ENCODE data around the gene PPIP5K2. TPM values are rescaled to one million over a fixed set of nuclear protein-coding genes. Genes with fewer than 3 reads are reported as not detected.
A peak's percentile ranks its signal among the peaks of the same experiment; 100 is the strongest.

PPIP5K2 gene
- total RNA-seq, 1 donor: 104 TPM

GRCh38 chr5:103148213-103148612 is 28.1 kb downstream of the PPIP5K2 start:
- no peak for TF ChIP-seq CTCF (IDR thresholded peaks at IDR 0.05; ENCODE audit: insufficient read depth, low read depth, low read length)
- DNase-seq (ENCODE audit: low read depth): no peak
- no peak overlapping the region for H3K4me3 ChIP-seq (ENCODE audit: low read depth, low read length)

- TF ChIP-seq CTCF (IDR thresholded peaks at IDR 0.05; ENCODE audit: insufficient read depth, low read depth, low read length): no peak
- no peak overlapping the region for H3K4me3 ChIP-seq (ENCODE audit: low read depth, low read length)
- DNase-seq (ENCODE audit: low read depth): no peak
These were observed 31.1 kb downstream of the PPIP5K2 start for GRCh38 chr5:103151156-103151555.

GRCh38 chr5:103166706-103167105 is 46.6 kb downstream of the PPIP5K2 start:
- no peak for TF ChIP-seq CTCF (IDR thresholded peaks at IDR 0.05; ENCODE audit: insufficient read depth, low read depth, low read length)
- no peak overlapping the region for H3K4me3 ChIP-seq (ENCODE audit: low read depth, low read length)
- DNase-seq (ENCODE audit: low read depth): no peak

GRCh38 chr5:103174147-103174546 is 54.0 kb downstream of the PPIP5K2 start:
- no peak overlapping the region for H3K4me3 ChIP-seq (ENCODE audit: low read depth, low read length)
- DNase-seq (ENCODE audit: low read depth): peak; percentile 5
- TF ChIP-seq CTCF (IDR thresholded peaks at IDR 0.05; ENCODE audit: insufficient read depth, low read depth, low read length): no peak

- peak; percentile 8 for DNase-seq (ENCODE audit: low read depth)
- H3K4me3 ChIP-seq (ENCODE audit: low read depth, low read length): no peak overlapping the region
- TF ChIP-seq CTCF (IDR thresholded peaks at IDR 0.05; ENCODE audit: insufficient read depth, low read depth, low read length): no peak
These were observed 57.4 kb downstream of the PPIP5K2 start for GRCh38 chr5:103177543-103177942.

GRCh38 chr5:103178167-103178566 is 58.1 kb downstream of the PPIP5K2 start:
- H3K4me3 ChIP-seq (ENCODE audit: low read depth, low read length): no peak overlapping the region
- no peak for TF ChIP-seq CTCF (IDR thresholded peaks at IDR 0.05; ENCODE audit: insufficient read depth, low read depth, low read length)
- no peak for DNase-seq (ENCODE audit: low read depth)

- TF ChIP-seq CTCF (IDR thresholded peaks at IDR 0.05; ENCODE audit: insufficient read depth, low read depth, low read length): no peak
These were observed 66.1 kb downstream of the PPIP5K2 start for GRCh38 chr5:103186152-103186551.

More at GRCh38 chr5:103186152-103186551, 66.1 kb downstream of the PPIP5K2 start:
- DNase-seq (ENCODE audit: low read depth): no peak
- no peak overlapping the region for H3K4me3 ChIP-seq (ENCODE audit: low read depth, low read length)

Measured in fibroblast of villous mesenchyme (primary cell).